GM21447 (cell line): Measurements from ENCODE around the gene NKD2.
"Not testable (repeated sequence)": the region's sequence is repeated elsewhere in the genome, so short reads cannot be mapped to it uniquely, and the experiment has no call there.

Experiments
- ATAC-seq: cut with Tn5 transposase; IDR thresholded peaks from one replicate; pipeline ENCODE4 v1.9.1; 2021; ENCODE audit not compliant: unreplicated experiment

Gene NKD2

DNA sequence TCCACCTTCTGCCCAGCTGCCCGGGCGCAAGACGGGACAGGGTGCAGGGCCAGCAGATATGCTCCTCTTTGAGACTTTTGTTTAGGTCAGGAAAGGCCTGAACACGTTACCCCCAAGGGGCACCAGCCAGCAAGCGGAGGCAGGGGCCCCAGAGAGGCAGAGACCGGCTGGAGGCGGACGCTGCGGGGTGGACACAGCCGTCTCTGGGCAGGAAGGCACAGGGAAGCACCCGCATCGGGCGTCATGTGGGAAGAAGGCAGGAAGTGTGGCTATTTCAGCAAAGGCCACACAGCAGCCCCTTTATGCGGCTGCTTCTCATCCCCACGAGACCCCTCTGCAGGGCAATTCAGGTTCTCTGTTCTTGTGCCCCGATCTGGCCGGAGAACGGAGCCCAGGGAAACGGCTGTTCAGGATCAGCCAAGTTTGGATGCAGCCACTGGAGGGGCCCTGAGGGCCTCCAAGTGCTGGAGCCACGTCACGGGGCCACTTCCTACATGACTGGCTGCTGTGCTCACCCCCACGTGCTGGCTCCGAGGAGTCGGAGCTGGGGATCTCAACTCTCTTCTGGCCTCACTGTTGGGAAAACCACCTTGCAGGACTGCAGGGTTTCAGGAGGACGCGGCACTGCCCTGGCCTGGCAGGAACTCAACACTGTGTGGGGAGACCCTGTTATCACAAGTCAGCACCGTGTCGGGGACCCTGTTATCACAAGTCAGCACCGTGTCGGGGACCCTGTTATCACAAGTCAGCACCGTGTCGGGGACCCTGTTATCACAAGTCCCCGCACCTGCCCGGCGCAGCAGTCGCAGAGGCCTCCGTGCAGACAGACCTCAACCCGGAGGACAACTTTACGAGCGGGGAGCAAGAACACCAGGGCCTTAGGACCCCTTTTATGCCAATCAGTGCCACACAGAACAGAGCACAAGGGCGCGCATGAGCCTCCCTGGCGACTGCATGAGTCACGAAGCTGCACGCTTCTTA, 58.8 kb downstream of the NKD2 start:
- no peak for ATAC-seq

GRCh38 chr5:1068204-1068894, 59.7 kb downstream of the NKD2 start:
- no peak for ATAC-seq

GRCh38 chr5:1068895-1069719, 60.5 kb downstream of the NKD2 start:
- no peak for ATAC-seq

GRCh38 chr5:1069720-1070088, 61.1 kb downstream of the NKD2 start:
- ATAC-seq: no peak

GRCh38 chr5:1073239-1074102, 64.9 kb downstream of the NKD2 start:
- no peak for ATAC-seq

GRCh38 chr5:1074226-1074625, 65.6 kb downstream of the NKD2 start:
- ATAC-seq: no peak

DNA sequence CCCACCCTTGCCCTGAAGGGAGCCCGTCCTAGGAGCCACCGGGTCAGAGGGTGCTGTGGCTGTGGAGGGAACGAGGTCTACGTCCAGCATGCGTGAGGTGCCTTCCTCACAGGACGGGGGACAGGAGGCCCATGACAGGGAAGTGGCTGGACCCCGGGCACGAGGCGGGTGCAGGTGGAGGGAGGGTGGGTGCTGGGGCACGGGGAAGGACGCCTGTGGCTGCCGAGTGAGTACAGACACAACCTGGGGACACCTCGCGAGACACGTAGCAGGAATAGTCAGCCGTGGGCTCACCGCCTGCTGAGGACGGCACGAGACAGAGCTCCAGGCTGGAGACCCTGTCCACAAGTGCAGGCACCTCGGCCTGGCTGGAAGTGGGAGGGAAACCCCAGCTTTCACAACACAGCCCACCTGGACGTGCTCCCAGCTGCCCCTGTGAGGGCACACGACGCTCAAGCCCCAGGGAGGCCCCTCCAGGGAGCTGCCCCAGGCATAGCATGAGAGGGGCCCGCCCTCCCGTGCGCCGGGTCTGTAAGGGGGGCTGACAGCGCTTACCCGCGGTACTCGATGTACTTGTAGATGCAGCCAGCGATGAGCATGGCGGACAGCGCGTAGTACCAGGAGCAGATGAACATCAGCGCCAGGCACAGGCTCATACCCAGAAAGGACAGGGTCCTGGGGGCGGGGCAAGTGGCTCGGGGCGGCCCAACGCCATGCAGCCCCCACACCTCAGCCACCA, 66.4 kb downstream of the NKD2 start:
- no peak for ATAC-seq

- ATAC-seq: no peak
Observed at GRCh38 chr5:1075555-1075881, 66.9 kb downstream of the NKD2 start.

GRCh38 chr5:1075931-1076330, 67.3 kb downstream of the NKD2 start:
- no peak for ATAC-seq

DNA sequence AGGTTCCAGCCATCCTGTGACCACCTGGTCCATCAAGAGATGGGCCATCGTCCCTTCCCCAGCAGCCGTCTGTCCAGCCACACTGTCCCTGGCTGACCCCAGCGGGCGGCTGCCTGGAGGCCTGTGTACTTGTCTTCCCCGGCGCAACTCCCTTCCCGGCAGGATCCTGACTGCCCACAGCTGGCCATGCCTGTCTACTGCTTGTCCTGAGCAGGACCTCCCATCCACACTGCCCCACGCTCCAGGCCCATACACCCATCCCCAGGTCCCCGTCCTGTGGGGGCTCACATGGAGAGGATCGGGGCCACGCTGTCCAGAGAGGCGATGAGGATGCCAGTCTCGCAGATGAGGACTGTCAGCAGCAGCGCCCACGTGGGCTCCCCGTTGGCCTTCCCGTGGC, 67.8 kb downstream of the NKD2 start:
- ATAC-seq: no peak

GRCh38 chr5:1077026-1077425, 68.4 kb downstream of the NKD2 start:
- no peak for ATAC-seq

DNA sequence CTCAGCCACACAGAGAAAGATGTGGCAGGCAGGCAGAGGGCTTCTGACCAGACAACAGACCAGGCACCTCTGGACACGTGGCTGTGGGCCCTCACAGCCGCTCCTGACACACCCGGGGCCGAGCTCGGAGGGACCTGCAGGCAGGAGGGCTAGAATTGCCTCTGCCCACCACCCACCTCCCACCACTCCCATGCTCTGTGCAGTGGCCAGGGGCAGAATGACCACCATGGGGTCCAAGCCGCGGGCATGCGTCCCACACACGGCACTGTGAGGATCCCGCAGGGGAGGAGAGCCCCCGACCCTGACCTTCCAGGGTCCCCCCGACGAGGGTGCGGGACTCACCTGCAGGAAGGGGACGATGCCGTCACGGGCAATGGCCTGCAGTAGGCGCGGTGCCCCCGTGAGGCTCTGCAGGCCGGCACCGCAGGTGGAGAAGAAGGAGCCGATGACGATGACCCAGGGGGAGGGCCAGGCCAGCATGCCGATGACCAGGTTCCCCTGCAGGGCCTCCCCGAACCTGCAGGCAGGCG, 69.0 kb downstream of the NKD2 start:
- ATAC-seq: no peak

GRCh38 chr5:1078206-1078605, 69.6 kb downstream of the NKD2 start:
- no peak for ATAC-seq

- no peak for ATAC-seq
Observed at GRCh38 chr5:1078851-1079250, 70.2 kb downstream of the NKD2 start.

GRCh38 chr5:1079486-1079885, 70.9 kb downstream of the NKD2 start:
- ATAC-seq: no peak

DNA sequence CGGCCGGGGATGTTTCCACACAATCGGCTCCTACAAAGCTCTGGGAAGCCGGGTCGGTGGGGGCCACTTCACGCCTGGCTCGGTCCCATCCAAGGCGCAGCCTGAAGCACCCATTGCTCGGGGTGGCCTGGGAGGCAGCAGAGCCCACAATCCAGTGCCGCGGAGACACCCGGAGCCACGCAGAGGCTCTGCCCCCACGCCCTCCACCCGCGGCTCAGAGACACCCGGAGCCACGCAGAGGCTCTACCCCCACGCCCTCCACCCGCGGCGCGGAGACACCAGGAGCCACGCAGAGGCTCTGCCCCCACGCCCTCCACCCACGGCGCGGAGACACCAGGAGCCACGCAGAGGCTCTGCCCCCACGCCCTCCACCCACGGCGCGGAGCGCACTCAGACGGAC, 71.4 kb downstream of the NKD2 start:
- ATAC-seq: no peak

DNA sequence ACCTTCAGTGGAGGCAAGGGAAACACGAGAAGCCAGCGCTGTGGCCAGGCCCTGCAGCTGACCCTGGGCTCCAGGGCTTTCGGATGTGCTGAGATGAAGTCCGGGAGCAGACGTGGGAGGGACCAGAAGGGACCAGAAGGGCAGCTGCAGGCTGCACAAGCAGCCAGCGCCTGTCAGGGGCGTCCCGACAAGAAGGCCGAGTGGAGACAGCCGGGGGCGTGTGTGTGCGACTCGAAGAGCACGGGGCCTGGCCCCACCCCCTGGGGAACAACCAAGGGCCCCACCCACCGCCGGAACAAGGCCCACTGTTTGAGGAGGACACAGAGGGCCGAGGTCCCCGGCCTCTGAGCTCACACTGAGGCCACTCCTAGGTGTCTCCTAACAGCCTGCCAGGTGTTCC, 71.8 kb downstream of the NKD2 start:
- ATAC-seq: no peak

DNA sequence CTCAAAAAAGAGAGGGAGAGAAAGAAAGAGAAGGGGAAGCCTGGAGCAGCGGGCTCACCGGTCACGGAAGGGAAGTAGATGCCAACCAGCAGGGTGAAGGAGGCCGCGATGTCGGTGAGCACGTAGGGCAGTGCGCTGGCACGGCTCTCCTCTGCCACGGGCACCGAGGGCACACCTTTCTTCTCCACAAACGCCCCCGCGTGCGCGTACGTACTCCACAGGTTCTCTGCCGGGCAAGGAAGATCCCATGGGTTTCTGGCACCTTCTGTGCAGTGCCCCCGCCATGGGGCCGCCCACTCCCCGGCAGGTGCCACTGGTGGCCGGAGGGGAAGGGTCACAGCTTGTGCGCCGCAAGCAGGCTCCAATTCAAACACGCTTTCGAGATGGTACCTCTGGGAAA, 72.9 kb downstream of the NKD2 start:
- ATAC-seq: no peak

- not testable (repeated sequence) for ATAC-seq
Observed at GRCh38 chr5:1083026-1083425, 74.4 kb downstream of the NKD2 start.
